ENCODE data around the gene FAM234B.

DNA sequence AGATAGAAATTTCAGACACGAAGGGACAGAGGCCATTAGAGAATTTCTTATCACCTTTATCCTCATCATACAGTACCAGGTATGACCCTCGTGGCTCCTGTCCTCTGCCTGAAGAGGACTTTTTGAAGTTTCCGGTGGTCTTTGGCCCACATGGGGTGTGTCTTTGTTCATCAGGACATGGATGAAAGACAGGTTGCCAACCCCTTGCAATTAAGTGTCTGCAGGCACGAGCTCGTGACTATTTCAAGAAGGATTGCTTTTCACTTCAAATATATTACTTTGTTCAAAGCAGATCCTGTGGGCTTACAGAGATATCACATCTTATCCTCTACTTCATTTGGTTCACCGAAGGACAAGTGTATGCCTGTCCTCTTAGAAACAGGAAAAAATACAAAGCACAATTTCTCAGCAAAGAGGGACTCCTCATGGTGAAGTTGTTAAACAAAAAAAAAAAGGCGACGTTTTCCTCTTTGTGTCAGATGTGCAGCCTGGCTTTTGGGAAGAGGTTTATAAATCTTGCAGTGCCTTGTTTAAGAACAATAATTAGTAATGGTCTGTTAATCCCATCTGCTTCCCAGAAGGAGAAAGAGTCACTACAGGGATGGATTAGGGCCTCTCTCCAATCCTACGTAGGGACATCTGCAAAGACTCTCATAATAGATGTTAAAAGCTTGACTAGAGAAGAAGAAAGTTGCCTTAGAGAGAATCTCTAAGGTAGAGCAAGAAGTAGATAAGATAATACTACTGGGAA lies 13.5 kb upstream of the FAM234B start:
- TF ChIP-seq EZH2 (IDR thresholded peaks at IDR 0.05; ENCODE audit: borderline replicate concordance, insufficient read depth, low read length, poor library complexity, severe bottlenecking): no peak
- TF ChIP-seq, protein P1, sequence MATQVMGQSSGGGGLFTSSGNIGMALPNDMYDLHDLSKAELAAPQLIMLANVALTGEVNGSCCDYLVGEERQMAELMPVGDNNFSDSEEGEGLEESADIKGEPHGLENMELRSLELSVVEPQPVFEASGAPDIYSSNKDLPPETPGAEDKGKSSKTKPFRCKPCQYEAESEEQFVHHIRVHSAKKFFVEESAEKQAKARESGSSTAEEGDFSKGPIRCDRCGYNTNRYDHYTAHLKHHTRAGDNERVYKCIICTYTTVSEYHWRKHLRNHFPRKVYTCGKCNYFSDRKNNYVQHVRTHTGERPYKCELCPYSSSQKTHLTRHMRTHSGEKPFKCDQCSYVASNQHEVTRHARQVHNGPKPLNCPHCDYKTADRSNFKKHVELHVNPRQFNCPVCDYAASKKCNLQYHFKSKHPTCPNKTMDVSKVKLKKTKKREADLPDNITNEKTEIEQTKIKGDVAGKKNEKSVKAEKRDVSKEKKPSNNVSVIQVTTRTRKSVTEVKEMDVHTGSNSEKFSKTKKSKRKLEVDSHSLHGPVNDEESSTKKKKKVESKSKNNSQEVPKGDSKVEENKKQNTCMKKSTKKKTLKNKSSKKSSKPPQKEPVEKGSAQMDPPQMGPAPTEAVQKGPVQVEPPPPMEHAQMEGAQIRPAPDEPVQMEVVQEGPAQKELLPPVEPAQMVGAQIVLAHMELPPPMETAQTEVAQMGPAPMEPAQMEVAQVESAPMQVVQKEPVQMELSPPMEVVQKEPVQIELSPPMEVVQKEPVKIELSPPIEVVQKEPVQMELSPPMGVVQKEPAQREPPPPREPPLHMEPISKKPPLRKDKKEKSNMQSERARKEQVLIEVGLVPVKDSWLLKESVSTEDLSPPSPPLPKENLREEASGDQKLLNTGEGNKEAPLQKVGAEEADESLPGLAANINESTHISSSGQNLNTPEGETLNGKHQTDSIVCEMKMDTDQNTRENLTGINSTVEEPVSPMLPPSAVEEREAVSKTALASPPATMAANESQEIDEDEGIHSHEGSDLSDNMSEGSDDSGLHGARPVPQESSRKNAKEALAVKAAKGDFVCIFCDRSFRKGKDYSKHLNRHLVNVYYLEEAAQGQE (IDR thresholded peaks at IDR 0.05; ENCODE audit: borderline replicate concordance): no peak
- TF ChIP-seq POLR2AphosphoS5 (IDR thresholded peaks at IDR 0.05): no peak
